ENCODE data around the gene NTN1.

- TF ChIP-seq POLR2A (IDR thresholded peaks at IDR 0.05) (no peak), CTCF (IDR thresholded peaks at IDR 0.05) (no peak)
These were observed 5.4 kb downstream of the NTN1 start for GRCh38 chr17:9026741-9027140.

All from ovary (tissue), 3 donors.